Smooth muscle cell (in vitro differentiated cells): ENCODE data around the gene DOCK1. TPM values are rescaled to one million over a fixed set of nuclear protein-coding genes. Genes with fewer than 3 reads are reported as not detected.

Experiments
- DNase-seq: peaks from one replicate; lab custom pipeline; 2025; ENCODE audit not compliant: unreplicated experiment; lab: John Stamatoyannopoulos, UW
- H2AFZ ChIP-seq: fragments of 200-600 bp; sonication (generic); 2 replicates; pipeline ENCODE4 v1.6.0; 2016; ENCODE audit warnings: antibody characterized with exemption, low read depth, mild to moderate bottlenecking
- H3F3A ChIP-seq: fragments of 200-600 bp; sonication (generic); 2 replicates; pipeline ENCODE4 v1.6.0; 2017; ENCODE audit warnings: antibody characterized with exemption, low read depth
- H3K27ac ChIP-seq: fragments of 200-600 bp; sonication (generic); 2 replicates; pipeline ENCODE4 v1.5.1; 2016; ENCODE audit warnings: low read depth, mild to moderate bottlenecking
- H3K27me3 ChIP-seq: fragments of 200-600 bp; sonication (generic); 2 replicates; pipeline ENCODE4 v1.6.1; 2016; ENCODE audit warnings: low read depth, mild to moderate bottlenecking
- H3K36me3 ChIP-seq: fragments of 200-600 bp; sonication (generic); 2 replicates; pipeline ENCODE4 v1.5.1; 2016; ENCODE audit warnings: low read depth
- H3K4me1 ChIP-seq: fragments of 200-600 bp; sonication (generic); 2 replicates; pipeline ENCODE4 v1.5.1; 2016; ENCODE audit warnings: low read depth
- H3K4me2 ChIP-seq: fragments of 200-600 bp; sonication (generic); 2 replicates; pipeline ENCODE4 v1.6.0; 2016; ENCODE audit warnings: mild to moderate bottlenecking
- H3K4me3 ChIP-seq: fragments of 200-600 bp; sonication (generic); 2 replicates; pipeline ENCODE4 v1.5.1; 2016; ENCODE audit warnings: mild to moderate bottlenecking
- H3K79me2 ChIP-seq: fragments of 200-600 bp; sonication (generic); 2 replicates; pipeline ENCODE4 v1.6.0; 2016; ENCODE audit warnings: low read depth, mild to moderate bottlenecking
- H3K9ac ChIP-seq: fragments of 200-600 bp; sonication (generic); 2 replicates; pipeline ENCODE4 v1.6.0; 2016; ENCODE audit warnings: low read depth
- H3K9me3 ChIP-seq: fragments of 200-600 bp; sonication (generic); replicated peaks from 2 replicates; pipeline ENCODE4 v1.5.1; 2016; ENCODE audit warnings: low read depth
- H4K20me1 ChIP-seq: fragments of 200-600 bp; sonication (generic); 2 replicates; pipeline ENCODE4 v1.6.0; 2016; ENCODE audit warnings: low read depth
- CTCF ChIP-seq: fragments of 200-600 bp; sonication (generic); IDR thresholded peaks from 2 replicates; pipeline ENCODE4 v1.5.1; 2017; ENCODE audit warnings: borderline replicate concordance, mild to moderate bottlenecking, antibody characterized with exemption; ENCODE audit not compliant: insufficient read depth, poor library complexity, severe bottlenecking
- WGBS: methylation state at CpG from one replicate; pipeline ENCODE4 v1.1.7; 2016; ENCODE audit warnings: low lambda C conversion rate; 5-methylcytosine and 5-hydroxymethylcytosine counted together
- polyA plus RNA-seq: library from polyadenylated mRNA; unstranded; fragments of >200 nt; fragmentation: Nextera tagmentation; extraction: Ambion mirVana; gene quantifications from 2 replicates; pipeline ENCODE4 v1.2.1, GENCODE V29; 2016
- total RNA-seq: library from RNA; depleted of rRNA; stranded (reverse); fragments of >200 nt; gene quantifications from 2 replicates; pipeline ENCODE4 v1.2.3, GENCODE V29; 2014

The DOCK1 gene
- total and polyA plus RNA-seq, 2 experiments from 2014 or later, result 18.4 to 37.1 TPM

- H3K27ac ChIP-seq, result no peak overlapping the region
- no peak for DNase-seq
- no peaks in the 10 kb centered on the region for H3K79me2 ChIP-seq
- no peaks in the 10 kb centered on the region for H3F3A ChIP-seq
- peaks cover 10% of the 10 kb centered on the region for H4K20me1 ChIP-seq
- no peaks in the 10 kb centered on the region for H3K36me3 ChIP-seq
- no peak overlapping the region for H2AFZ ChIP-seq
- 94% methylated on average over 3 of the region's 3 CpGs for WGBS
- no peak overlapping the region for H3K4me2 ChIP-seq
- no peaks in the 10 kb centered on the region for H3K4me1 ChIP-seq
- no peak for TF ChIP-seq CTCF
- no peaks in the 10 kb centered on the region for H3K27me3 ChIP-seq
- H3K9ac ChIP-seq, result no peak overlapping the region
- H3K9me3 ChIP-seq, result no peaks in the 10 kb centered on the region
- no peak overlapping the region for H3K4me3 ChIP-seq
These were observed 360.1 kb downstream of the DOCK1 start for GRCh38 chr10:127265288-127265687.

GRCh38 chr10:127266431-127266830, 361.2 kb downstream of the DOCK1 start:
- no peak overlapping the region for H2AFZ ChIP-seq

GRCh38 chr10:127267442-127267841, 362.2 kb downstream of the DOCK1 start:
- Histone ChIP-seq H3K36me3 (no peaks in the 10 kb centered on the region), H3K9ac (no peak overlapping the region), H3K4me1 (no peaks in the 10 kb centered on the region), H3K27me3 (no peaks in the 10 kb centered on the region), H3K9me3 (no peaks in the 10 kb centered on the region), H3K79me2 (no peaks in the 10 kb centered on the region), H3K4me2 (no peak overlapping the region), H3K4me3 (no peak overlapping the region), H3K27ac (no peak overlapping the region), H4K20me1 (peaks cover 10% of the 10 kb centered on the region), H2AFZ (no peak overlapping the region), H3F3A (no peaks in the 10 kb centered on the region)
- whole genome bisulfite sequencing, result 96% methylated on average over 12 of the region's 12 CpGs
- DNase-seq, result no peak
- no peak for TF ChIP-seq CTCF

More at GRCh38 chr10:127266431-127266830, 361.2 kb downstream of the DOCK1 start:
- Histone ChIP-seq H3K36me3 (no peaks in the 10 kb centered on the region), H3K27ac (no peak overlapping the region), H3K9me3 (no peaks in the 10 kb centered on the region), H3K4me2 (no peak overlapping the region), H4K20me1 (peaks cover 10% of the 10 kb centered on the region), H3K9ac (no peak overlapping the region), H3K4me1 (no peaks in the 10 kb centered on the region), H3K27me3 (no peaks in the 10 kb centered on the region), H3K79me2 (no peaks in the 10 kb centered on the region), H3F3A (no peaks in the 10 kb centered on the region), H3K4me3 (no peak overlapping the region)
- no peak for DNase-seq
- WGBS, result 100% methylated on average over 2 of the region's 2 CpGs
- TF ChIP-seq CTCF, result no peak

GRCh38 chr10:127272076-127272475, 366.8 kb downstream of the DOCK1 start:
- H3K27me3 ChIP-seq, result no peaks in the 10 kb centered on the region
- H3K9me3 ChIP-seq, result no peaks in the 10 kb centered on the region
- DNase-seq, result no peak
- no peak for TF ChIP-seq CTCF
- H3K27ac ChIP-seq, result no peak overlapping the region
- 98% methylated on average over 4 of the region's 4 CpGs for WGBS
- H3K4me1 ChIP-seq, result no peaks in the 10 kb centered on the region
- no peaks in the 10 kb centered on the region for H3K36me3 ChIP-seq
- H3K9ac ChIP-seq, result no peak overlapping the region
- H3F3A ChIP-seq, result no peaks in the 10 kb centered on the region
- peaks cover 9% of the 10 kb centered on the region for H4K20me1 ChIP-seq
- H2AFZ ChIP-seq, result no peak overlapping the region
- no peaks in the 10 kb centered on the region for H3K79me2 ChIP-seq
- H3K4me3 ChIP-seq, result no peak overlapping the region
- no peak overlapping the region for H3K4me2 ChIP-seq
